ENCODE data around the gene MED12L.

Gene MED12L

DNA sequence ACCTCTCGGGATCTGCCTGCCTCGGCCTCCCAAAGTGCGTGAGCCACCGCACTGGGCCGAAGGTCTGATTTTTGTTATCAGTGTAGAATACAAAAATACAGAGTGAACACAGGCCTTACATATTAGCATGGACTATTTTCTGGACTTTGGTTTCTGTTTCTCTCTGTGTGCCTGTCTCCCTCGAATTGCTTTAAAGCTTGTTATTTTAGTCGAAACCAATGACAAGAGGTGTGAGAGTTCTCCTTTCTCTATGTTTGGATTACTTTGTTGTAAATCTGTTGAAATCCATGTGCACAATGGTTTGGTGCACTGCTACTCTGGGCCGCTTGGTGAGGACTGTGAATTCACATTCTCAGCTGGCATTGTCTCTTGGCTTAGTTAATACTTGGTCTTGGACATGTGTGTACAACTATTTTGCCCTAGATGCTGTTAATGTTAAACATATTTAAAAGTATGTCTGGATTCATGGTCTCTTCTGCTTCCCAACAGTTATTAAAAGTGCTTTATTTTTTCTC, 23.9 kb downstream of the MED12L start:
- TF ChIP-seq TAF1 (IDR thresholded peaks at IDR 0.05; ENCODE audit: borderline replicate concordance, insufficient read depth, low read length) (no peak), FOXP2 (optimal IDR thresholded peaks at IDR 0.05; ENCODE audit: borderline replicate concordance, extremely low read depth, extremely low read length, insufficient read depth) (no peak), POLR2AphosphoS5 (IDR thresholded peaks at IDR 0.05; ENCODE audit: low read depth, low read length) (no peak), SIN3A (IDR thresholded peaks at IDR 0.05; ENCODE audit: borderline replicate concordance, insufficient read depth, low read length) (no peak)
- TF ChIP-seq, protein P1, sequence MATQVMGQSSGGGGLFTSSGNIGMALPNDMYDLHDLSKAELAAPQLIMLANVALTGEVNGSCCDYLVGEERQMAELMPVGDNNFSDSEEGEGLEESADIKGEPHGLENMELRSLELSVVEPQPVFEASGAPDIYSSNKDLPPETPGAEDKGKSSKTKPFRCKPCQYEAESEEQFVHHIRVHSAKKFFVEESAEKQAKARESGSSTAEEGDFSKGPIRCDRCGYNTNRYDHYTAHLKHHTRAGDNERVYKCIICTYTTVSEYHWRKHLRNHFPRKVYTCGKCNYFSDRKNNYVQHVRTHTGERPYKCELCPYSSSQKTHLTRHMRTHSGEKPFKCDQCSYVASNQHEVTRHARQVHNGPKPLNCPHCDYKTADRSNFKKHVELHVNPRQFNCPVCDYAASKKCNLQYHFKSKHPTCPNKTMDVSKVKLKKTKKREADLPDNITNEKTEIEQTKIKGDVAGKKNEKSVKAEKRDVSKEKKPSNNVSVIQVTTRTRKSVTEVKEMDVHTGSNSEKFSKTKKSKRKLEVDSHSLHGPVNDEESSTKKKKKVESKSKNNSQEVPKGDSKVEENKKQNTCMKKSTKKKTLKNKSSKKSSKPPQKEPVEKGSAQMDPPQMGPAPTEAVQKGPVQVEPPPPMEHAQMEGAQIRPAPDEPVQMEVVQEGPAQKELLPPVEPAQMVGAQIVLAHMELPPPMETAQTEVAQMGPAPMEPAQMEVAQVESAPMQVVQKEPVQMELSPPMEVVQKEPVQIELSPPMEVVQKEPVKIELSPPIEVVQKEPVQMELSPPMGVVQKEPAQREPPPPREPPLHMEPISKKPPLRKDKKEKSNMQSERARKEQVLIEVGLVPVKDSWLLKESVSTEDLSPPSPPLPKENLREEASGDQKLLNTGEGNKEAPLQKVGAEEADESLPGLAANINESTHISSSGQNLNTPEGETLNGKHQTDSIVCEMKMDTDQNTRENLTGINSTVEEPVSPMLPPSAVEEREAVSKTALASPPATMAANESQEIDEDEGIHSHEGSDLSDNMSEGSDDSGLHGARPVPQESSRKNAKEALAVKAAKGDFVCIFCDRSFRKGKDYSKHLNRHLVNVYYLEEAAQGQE (IDR thresholded peaks at IDR 0.05; ENCODE audit: insufficient read depth in 1 of 2, low read depth in 2 of 2, low read length in 2 of 2): no peak

DNA sequence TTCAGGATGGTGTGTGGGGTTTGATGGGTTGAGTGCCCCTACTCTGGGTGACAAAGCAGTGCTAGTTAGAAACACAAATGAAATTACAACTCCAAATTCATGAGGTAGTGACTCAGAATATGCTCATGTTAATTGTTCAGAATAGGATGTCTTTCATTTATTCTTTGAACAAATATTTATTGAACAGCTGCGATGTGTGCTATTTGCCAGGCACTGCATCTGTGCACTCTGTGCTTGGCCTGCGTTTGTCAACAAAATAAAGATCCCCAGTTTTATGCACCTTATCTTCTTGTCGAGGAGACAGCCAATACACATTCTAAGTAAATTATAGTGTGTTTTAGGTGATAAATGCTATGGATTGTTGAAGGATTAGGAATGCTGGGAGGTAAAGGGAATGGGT, 27.3 kb downstream of the MED12L start:
- TF ChIP-seq, protein P1 (IDR thresholded peaks at IDR 0.05; ENCODE audit: insufficient read depth in 1 of 2, low read depth in 2 of 2, low read length in 2 of 2): no peak
- no peak for TF ChIP-seq SIN3A (IDR thresholded peaks at IDR 0.05; ENCODE audit: borderline replicate concordance, insufficient read depth, low read length)
- no peak for TF ChIP-seq FOXP2 (optimal IDR thresholded peaks at IDR 0.05; ENCODE audit: borderline replicate concordance, extremely low read depth, extremely low read length, insufficient read depth)
- no peak for TF ChIP-seq POLR2AphosphoS5 (IDR thresholded peaks at IDR 0.05; ENCODE audit: low read depth, low read length)
- TF ChIP-seq TAF1 (IDR thresholded peaks at IDR 0.05; ENCODE audit: borderline replicate concordance, insufficient read depth, low read length): no peak

DNA sequence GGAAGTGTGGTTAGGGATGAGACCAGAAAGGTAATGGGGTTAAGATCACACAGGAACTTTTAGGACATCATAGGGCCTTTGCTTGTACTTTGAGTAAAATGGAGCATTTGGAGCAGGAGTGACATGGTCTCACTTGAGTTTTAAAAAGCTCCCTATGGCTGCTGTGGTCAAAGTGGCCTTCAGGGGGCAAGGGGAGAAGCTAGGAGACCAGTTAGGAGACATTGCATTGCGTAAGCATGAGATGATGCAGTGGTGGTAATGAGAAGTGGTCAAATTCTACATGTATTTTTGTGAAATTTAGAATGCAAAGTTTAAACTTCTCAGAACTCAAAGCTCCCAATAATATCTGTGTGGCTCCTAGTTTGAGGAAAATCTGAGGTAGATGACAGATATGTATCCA, 27.9 kb downstream of the MED12L start:
- TF ChIP-seq SIN3A (IDR thresholded peaks at IDR 0.05; ENCODE audit: borderline replicate concordance, insufficient read depth, low read length): no peak
- TF ChIP-seq, protein P1 (IDR thresholded peaks at IDR 0.05; ENCODE audit: insufficient read depth in 1 of 2, low read depth in 2 of 2, low read length in 2 of 2): no peak
- no peak for TF ChIP-seq POLR2AphosphoS5 (IDR thresholded peaks at IDR 0.05; ENCODE audit: low read depth, low read length)
- no peak for TF ChIP-seq TAF1 (IDR thresholded peaks at IDR 0.05; ENCODE audit: borderline replicate concordance, insufficient read depth, low read length)
- TF ChIP-seq FOXP2 (optimal IDR thresholded peaks at IDR 0.05; ENCODE audit: borderline replicate concordance, extremely low read depth, extremely low read length, insufficient read depth): no peak

DNA sequence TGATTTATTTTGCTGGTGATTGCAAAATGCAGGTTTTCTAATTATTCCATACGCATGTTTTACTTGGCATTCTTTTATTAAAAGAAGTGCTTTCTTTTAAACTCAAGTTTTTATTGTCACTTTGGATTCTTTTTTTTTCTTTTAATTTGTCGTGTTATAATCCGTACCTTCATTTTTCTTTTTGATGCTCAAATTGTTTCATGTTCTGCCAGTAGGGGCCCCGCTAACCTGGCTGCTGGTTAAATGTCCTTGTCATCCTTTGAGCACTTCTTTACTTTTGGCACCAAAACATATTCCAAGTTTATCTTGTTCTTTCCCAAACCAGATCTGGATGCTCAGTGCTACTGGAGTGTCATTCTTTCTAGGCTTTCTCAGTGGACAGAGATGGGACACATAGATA, 31.6 kb downstream of the MED12L start:
- TF ChIP-seq SIN3A (IDR thresholded peaks at IDR 0.05; ENCODE audit: borderline replicate concordance, insufficient read depth, low read length) (no peak), TAF1 (IDR thresholded peaks at IDR 0.05; ENCODE audit: borderline replicate concordance, insufficient read depth, low read length) (no peak), POLR2AphosphoS5 (IDR thresholded peaks at IDR 0.05; ENCODE audit: low read depth, low read length) (no peak), FOXP2 (optimal IDR thresholded peaks at IDR 0.05; ENCODE audit: borderline replicate concordance, extremely low read depth, extremely low read length, insufficient read depth) (no peak)
- TF ChIP-seq, protein P1 (IDR thresholded peaks at IDR 0.05; ENCODE audit: insufficient read depth in 1 of 2, low read depth in 2 of 2, low read length in 2 of 2): no peak

DNA sequence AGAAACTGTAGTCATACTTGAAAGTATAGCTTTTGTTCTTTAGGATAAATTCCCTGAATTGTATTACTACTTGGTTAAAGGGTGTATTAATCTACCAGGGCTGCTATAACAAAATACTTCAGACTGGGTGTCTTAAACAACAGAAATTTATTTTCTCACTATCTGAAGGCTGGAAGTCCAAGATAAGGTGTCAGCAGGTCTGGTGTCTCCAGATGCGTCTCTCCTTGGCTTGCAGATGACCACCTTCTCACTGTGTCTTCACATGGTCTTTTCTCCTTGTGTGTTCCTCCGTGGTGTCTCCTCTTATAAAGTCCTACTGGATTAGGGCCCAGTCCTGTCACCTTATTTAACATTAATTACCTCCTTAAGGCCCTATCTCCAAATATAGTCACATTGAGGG, 33.7 kb downstream of the MED12L start:
- TF ChIP-seq POLR2AphosphoS5 (IDR thresholded peaks at IDR 0.05; ENCODE audit: low read depth, low read length): no peak
- no peak for TF ChIP-seq FOXP2 (optimal IDR thresholded peaks at IDR 0.05; ENCODE audit: borderline replicate concordance, extremely low read depth, extremely low read length, insufficient read depth)
- TF ChIP-seq TAF1 (IDR thresholded peaks at IDR 0.05; ENCODE audit: borderline replicate concordance, insufficient read depth, low read length): no peak
- TF ChIP-seq, protein P1 (IDR thresholded peaks at IDR 0.05; ENCODE audit: insufficient read depth in 1 of 2, low read depth in 2 of 2, low read length in 2 of 2): no peak
- TF ChIP-seq SIN3A (IDR thresholded peaks at IDR 0.05; ENCODE audit: borderline replicate concordance, insufficient read depth, low read length): no peak
